Activated T-cell treated with anti-CD3 and anti-CD28 coated beads for 24 hours (primary cell): ENCODE measurements around the gene DPP10.

Experiments
- DNase-seq: peaks from one replicate; pipeline ENCODE4 v3.0.0-alpha.2; 2020; ENCODE audit warnings: low read depth

The DPP10 gene

DNA sequence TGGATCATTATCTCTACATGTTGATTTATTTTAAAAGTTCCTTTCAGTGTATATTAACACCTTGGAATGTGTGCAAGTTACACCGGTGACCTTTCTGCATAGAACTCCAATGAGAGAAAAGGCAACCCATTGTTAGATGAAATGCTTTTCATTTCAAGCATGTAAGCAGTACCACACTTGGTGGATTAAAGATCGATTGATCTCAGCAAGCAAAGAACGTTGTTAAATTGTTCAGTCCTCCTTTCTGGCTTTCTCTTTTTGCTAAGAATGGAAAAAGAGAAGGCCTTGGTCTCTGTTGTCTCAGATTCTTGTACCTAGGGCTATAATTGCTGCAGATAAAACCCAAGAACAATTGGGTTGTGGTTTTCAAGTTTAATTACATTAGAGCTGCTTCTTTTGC lies 843.0 kb downstream of the DPP10 start:
- DNase-seq, result no peak

- DNase-seq, result no peak
Measured at GRCh38 chr2:115290478-115290877, 848.0 kb downstream of the DPP10 start.

DNA sequence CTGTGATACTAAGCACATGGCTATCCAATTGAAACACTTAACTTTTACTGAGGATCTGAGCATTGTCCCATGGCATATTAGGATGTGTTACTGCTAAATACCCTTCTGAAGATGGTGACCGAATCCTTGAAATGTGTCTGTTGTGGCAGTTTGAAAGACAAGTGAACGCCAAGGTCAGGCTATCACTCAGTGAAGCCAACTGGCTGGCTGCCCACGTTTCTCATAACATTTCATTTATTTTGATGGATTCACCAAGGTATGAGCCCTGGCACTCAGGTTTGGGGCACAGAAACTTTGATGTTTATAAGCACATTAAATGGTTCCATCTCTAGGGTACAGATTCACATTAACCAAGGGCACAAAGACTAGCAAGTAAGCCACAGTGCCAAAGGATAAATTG lies 850.3 kb downstream of the DPP10 start:
- DNase-seq, result no peak

DNA sequence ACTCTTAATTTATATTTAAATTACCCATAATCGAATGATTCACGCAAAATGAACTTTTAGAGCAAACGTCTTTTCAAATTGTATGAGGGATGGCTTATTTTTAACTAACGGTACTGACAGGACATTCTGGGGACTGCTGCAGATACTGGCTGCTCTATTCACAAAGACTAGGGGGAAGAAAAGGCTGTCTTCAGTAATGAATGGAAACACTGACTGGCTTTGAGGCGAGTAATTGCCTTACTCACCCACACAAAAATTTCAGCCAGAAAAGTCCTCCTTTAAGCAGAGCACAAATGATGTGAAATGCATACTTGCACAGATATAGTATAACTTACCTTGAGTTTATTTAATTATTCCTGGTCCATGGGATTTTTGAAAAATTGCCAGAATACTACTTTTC lies 852.6 kb downstream of the DPP10 start:
- DNase-seq, result no peak

- no peak for DNase-seq
Measured at GRCh38 chr2:115297056-115297455, 854.6 kb downstream of the DPP10 start.

DNA sequence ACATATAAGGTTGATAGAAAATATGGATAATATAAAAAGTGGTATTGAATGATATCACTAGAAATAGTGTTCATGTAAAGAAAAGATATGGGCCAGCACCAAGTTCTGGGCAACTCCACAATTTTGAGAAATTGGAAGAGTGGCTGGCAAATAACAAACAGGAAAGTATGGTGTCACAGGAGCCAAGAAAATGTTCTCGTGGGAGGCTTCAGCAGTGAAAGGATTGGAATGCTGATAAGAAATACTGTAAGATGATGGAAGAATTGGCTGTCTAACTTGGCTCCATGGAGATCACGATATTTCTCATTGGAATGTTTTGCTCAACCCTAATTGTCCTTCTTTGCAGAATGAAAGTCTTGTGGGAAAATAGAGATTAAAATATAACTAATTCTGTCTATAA lies 856.8 kb downstream of the DPP10 start:
- no peak for DNase-seq

DNA sequence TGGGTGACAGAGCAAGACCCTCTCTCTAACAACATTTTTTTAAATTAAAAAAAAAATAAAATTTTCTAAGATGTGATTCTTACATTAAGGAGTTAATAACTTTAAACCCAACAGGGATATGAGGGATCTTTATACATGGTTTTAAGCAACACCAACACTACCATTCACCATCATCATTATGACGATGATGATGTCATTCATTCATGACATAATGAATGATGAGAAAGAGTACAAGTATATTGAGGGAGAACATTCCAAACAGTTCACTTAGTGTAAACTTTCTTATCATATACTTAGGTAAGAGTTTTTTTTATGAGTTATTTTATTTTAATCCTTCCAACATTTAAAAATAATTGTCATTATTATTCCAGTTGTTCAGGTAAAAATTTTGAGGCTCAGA lies 863.3 kb downstream of the DPP10 start:
- DNase-seq, result no peak

- DNase-seq, result no peak
Measured at GRCh38 chr2:115314119-115314518, 871.7 kb downstream of the DPP10 start.

DNA sequence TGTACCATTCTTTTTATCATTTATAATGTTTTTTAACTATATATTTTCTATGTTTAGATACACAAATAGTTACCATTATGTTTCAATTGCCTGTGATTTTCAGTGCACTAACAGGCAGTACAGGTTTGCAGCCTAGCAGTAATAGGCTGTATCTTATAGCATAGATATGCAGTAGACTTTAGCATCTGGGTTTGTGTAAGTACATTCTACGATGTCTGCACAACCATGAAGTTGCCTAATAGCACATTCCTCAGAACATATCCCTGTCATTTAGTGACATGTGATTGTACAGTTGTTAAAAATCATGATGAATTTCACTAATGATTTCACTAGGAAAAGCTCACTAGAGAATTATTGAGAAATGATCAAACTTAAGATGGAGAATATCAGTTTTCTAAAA lies 884.6 kb downstream of the DPP10 start:
- no peak for DNase-seq

- no peak for DNase-seq
Measured at GRCh38 chr2:115359550-115359949, 917.1 kb downstream of the DPP10 start.

DNA sequence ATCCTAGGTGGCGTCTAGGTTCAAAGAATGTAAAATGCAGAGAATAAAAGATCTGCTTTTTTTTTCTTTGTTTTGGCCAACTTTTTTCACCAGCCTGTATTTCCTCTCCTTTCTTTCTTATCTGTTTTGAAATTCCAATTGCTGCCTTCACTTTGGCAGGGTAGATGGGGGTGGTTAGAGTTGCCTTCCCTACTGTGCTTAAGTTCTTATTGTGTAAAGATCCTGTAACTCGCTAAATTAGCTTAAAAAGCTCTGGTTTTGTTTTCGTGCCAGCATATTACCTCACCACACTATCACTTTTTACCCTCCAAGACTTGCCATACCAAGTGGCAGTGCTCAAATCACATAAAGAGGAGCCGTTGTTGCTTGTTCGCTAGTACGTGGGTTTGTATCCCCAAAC lies 921.7 kb downstream of the DPP10 start:
- no peak for DNase-seq

GRCh38 chr2:115369400-115369799 lies 927.0 kb downstream of the DPP10 start:
- no peak for DNase-seq

GRCh38 chr2:115374981-115375380 lies 932.5 kb downstream of the DPP10 start:
- no peak for DNase-seq

DNA sequence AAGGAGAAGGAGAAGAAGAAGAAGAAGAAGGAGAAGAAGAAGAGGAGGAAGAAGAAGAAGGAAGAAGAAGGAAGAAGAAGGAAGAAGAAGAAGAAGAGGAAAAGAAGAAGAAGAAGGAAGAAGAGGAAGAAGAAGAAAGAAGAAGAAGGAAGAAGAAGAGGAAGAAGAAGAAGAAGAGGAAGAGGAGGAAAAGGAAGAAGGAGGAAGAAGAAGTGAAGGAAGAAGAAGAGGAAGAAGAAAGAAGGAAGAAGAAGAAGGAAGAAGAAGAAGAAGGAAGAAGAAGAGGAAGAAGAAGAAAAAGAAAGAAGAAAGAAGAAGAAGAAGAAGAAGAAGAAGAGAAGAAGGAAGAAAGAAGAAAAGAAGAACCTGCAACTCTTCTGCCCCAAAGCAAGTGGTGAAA lies 942.0 kb downstream of the DPP10 start:
- DNase-seq, result no peak

- no peak for DNase-seq
Measured at GRCh38 chr2:115386465-115386864, 944.0 kb downstream of the DPP10 start.

DNA sequence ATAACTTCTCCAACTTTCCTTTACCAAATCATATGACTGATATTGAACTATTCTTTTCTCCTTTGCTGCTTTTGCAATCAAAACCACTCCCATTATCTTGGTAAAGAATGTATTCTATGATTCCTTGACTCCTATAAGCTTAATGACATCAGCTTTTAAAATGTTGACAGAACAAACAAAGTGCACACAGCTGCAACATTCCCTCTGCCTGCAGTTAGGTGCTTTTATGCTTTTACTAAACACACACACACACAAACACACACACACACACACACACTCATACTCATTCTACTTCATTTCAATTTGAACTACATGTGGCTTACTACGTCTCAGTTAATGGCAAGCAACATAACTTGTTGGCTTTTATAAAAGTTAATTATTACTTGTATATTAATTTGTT lies 946.6 kb downstream of the DPP10 start:
- DNase-seq, result no peak

- no peak for DNase-seq
Measured at GRCh38 chr2:115389898-115390565, 947.6 kb downstream of the DPP10 start.

GRCh38 chr2:115396579-115396978 lies 954.1 kb downstream of the DPP10 start:
- DNase-seq, result no peak

GRCh38 chr2:115400940-115401339 lies 958.5 kb downstream of the DPP10 start:
- no peak for DNase-seq

GRCh38 chr2:115412501-115412900 lies 970.1 kb downstream of the DPP10 start:
- no peak for DNase-seq

DNA sequence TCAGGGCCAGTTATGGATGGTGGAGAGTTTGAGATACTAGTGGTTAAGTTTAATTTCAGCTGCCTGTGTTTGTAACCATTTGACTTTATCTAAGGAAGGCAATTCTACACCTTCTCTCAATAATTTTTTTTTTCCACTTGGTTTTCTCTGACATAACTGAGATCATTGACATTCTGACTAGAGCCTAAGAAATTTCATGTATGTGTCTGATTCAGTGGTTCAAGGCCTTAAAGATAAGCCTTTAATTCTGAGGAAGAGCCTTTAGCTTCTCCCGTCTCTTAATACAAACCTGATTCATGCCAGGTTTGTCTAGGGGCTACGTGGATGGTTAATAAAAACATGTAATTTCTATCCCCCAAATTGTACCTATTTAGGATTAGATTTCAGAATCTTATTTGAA lies 971.4 kb downstream of the DPP10 start:
- DNase-seq, result no peak

- no peak for DNase-seq
Measured at GRCh38 chr2:115414466-115414865, 972.0 kb downstream of the DPP10 start.

DNA sequence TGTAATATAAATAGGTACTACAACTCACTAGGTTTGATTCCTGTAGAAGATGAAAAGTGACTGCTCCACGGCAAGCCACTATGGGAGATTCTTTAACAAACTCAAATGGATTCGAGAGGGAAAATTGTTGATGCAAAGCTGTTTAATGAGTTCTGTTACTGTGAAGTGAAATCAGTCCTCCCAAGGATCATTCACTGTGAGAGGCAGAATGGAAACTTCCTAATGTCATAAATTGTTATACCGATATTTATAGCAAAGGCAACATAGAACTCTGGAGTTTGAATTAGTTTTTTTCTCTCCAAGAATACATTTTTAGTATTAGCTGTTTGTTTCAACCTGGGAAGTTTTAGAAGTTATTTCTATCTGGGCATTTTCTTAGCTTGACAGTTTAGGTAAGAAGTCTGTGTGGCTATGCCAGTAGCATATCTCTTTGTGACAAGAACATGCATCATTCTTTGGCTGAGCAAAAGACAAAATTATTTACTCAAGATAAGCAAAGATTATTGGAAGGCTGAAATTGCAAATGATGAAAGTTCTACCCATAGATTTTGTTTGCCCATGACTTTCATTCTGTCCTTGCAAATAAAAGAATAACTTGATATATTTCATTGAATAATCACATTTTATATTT lies 979.7 kb downstream of the DPP10 start:
- DNase-seq, result no peak

DNA sequence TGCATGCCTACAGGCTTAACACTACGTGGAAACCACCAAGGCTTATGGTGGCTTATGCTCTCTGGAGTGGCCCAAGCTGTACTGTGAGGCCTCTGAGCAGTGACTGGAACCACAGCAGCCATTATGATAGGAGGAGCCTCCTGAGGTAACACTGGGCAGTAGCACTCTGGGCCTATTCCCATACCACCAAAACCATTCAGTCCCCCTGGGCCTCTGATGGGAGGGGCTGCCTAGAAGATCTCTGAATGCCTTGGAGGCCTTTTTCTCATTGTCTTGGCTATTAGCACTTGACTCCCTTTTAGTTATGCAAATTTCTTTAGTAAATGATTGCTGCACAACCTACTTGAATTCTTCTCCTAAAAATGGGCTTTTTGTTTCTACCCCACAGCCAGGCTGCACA lies 985.0 kb downstream of the DPP10 start:
- no peak for DNase-seq
